Measurements from ENCODE around the gene THADA.

DNA sequence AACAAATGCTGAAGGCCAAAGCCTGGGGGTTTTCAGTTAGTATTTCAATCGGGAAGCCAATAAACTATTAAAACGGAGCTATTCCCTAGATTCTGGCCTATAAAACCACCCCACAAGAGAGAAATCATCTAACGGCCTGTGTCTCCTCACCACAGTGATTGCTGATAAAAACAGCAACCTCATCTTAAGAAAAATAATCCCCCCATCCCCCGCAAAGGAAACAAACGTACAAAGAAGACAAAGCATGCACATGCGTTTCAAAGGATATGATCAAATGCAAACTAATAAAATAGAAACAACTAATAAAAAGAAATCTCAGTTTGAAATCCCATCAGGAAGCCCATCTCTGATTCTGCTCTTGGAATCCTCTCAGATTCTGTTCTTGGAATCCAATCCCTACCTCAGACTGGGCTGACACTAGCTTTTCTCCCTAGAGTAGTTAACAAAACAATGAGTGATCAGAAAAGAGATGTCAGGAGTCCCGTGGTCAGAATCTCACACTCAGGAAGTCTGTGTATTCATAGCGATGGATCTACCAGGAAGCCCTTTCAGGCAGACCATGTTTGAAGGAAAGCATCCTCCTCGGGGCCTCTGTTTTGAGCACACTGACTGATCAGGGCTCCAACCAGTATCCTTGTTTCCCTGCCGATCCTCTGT lies 150.7 kb downstream of the THADA start:
- TF ChIP-seq ZNF423 (tag by site-specific recombination; IDR thresholded peaks at IDR 0.05) (no peak), ZNF23 (tag by site-specific recombination; IDR thresholded peaks at IDR 0.05; ENCODE audit: borderline replicate concordance) (no peak), ZNF558 (tag by site-specific recombination; IDR thresholded peaks at IDR 0.05) (no peak), KLF7 (tag by site-specific recombination; IDR thresholded peaks at IDR 0.05; ENCODE audit: borderline replicate concordance) (no peak), ZNF670 (tag by site-specific recombination; IDR thresholded peaks at IDR 0.05; ENCODE audit: low read depth) (no peak), ZFP3 (tag by site-specific recombination; IDR thresholded peaks at IDR 0.05; ENCODE audit: low read depth) (no peak), TCF7L2 (IDR thresholded peaks at IDR 0.05; ENCODE audit: borderline replicate concordance, low read depth, low read length) (no peak), ZNF510 (tag by site-specific recombination; IDR thresholded peaks at IDR 0.05; ENCODE audit: insufficient replicate concordance) (no peak), ZNF24 (tag by site-specific recombination; IDR thresholded peaks at IDR 0.05) (no peak), ZNF175 (tag by site-specific recombination; IDR thresholded peaks at IDR 0.05) (no peak), ZNF768 (tag by site-specific recombination; IDR thresholded peaks at IDR 0.05) (no peak), ZNF433 (tag by site-specific recombination; IDR thresholded peaks at IDR 0.05; ENCODE audit: low read depth) (no peak)
- TF ChIP-seq, protein P1, sequence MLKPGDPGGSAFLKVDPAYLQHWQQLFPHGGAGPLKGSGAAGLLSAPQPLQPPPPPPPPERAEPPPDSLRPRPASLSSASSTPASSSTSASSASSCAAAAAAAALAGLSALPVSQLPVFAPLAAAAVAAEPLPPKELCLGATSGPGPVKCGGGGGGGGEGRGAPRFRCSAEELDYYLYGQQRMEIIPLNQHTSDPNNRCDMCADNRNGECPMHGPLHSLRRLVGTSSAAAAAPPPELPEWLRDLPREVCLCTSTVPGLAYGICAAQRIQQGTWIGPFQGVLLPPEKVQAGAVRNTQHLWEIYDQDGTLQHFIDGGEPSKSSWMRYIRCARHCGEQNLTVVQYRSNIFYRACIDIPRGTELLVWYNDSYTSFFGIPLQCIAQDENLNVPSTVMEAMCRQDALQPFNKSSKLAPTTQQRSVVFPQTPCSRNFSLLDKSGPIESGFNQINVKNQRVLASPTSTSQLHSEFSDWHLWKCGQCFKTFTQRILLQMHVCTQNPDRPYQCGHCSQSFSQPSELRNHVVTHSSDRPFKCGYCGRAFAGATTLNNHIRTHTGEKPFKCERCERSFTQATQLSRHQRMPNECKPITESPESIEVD (tag by site-specific recombination; IDR thresholded peaks at IDR 0.05): no peak
- TF ChIP-seq, protein P2, sequence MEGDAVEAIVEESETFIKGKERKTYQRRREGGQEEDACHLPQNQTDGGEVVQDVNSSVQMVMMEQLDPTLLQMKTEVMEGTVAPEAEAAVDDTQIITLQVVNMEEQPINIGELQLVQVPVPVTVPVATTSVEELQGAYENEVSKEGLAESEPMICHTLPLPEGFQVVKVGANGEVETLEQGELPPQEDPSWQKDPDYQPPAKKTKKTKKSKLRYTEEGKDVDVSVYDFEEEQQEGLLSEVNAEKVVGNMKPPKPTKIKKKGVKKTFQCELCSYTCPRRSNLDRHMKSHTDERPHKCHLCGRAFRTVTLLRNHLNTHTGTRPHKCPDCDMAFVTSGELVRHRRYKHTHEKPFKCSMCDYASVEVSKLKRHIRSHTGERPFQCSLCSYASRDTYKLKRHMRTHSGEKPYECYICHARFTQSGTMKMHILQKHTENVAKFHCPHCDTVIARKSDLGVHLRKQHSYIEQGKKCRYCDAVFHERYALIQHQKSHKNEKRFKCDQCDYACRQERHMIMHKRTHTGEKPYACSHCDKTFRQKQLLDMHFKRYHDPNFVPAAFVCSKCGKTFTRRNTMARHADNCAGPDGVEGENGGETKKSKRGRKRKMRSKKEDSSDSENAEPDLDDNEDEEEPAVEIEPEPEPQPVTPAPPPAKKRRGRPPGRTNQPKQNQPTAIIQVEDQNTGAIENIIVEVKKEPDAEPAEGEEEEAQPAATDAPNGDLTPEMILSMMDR (tag by site-specific recombination; IDR thresholded peaks at IDR 0.05): no peak

Measured in HEK293 (cell line).